ENCODE results near the gene UNC5A.

UNC5A gene

DNA sequence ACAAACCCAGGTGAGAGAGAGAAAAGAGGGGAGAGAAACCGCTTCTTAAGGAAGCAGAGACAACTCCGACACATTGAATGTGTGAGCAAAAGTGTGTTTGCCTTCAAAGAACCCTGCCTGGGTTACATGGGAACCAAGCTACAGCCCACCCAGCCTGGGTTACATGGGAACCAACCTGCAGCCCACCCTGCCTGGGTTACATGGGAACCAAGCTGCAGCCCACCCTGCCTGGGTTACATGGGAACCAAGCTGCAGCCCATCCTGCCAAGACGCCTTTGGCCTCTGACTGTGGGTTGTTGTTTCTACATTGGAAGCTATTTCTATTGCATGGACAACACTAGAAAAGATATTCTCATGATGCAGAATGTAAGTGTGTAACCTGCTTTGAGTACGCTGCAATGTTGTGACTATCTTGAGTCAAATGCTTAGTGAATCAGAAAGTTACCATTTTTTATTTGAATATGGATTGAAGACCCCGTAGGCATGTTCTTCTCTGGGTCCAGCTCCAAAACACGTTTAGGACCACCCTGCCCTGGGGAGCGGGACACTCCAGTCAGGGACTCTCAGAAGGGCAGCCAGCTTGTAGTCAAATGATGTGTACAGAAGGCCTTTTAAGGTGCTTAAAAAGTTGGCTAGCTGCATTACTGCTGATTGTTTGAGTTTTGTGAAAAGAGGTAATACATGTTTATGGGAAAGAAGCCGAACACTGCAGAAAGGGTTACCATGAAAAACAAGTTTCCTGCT, 39.1 kb upstream of the UNC5A start:
- TF ChIP-seq, protein P1, sequence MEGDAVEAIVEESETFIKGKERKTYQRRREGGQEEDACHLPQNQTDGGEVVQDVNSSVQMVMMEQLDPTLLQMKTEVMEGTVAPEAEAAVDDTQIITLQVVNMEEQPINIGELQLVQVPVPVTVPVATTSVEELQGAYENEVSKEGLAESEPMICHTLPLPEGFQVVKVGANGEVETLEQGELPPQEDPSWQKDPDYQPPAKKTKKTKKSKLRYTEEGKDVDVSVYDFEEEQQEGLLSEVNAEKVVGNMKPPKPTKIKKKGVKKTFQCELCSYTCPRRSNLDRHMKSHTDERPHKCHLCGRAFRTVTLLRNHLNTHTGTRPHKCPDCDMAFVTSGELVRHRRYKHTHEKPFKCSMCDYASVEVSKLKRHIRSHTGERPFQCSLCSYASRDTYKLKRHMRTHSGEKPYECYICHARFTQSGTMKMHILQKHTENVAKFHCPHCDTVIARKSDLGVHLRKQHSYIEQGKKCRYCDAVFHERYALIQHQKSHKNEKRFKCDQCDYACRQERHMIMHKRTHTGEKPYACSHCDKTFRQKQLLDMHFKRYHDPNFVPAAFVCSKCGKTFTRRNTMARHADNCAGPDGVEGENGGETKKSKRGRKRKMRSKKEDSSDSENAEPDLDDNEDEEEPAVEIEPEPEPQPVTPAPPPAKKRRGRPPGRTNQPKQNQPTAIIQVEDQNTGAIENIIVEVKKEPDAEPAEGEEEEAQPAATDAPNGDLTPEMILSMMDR (conservative IDR thresholded peaks at IDR 0.05): no peak
- no peak overlapping the region for H3K27ac ChIP-seq

DNA sequence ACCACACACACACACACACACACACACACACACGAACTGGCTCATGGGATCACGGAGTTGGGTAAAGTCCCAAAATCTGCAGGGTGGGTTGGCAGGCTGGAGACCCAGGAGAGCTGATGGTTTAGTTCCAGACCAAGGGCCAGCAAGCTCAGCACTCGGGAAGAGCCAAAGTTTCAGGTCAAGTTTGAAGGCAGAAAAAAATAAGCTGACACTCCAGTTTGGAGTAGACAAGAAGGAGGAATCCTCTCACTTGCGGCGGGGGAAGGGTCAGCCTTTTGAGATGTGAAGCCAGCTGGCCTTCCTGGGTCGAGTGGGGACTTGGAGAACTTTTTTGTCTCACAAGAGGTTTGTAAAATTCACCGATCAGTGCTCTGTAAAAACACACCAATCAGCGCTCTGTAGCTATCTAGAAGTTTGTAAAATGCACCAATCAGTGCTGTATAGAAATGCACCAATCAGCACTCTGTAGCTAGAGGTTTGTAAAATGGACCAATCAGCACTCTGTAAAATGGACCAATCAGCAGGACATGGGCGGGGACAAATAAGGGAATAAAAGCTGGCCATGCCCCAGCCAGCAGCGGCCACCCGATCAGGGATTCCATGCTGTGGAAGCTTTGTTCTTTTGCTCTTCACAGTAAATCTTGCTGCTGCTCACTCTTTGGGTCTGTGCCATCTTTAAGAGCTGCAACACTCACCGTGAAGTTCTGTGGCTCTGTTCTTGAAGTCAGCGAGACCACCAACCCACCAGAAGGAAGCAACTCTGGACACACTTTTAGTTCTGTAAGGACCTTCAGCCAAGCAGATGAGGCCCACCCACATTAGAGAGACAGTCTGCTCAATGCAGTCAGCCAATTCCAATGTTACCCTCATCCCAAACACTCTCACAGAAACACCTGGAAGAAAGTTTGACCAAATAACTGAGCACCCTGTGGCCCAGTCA, 37.8 kb upstream of the UNC5A start:
- H3K27ac ChIP-seq: no peak overlapping the region
- TF ChIP-seq, protein P1 (conservative IDR thresholded peaks at IDR 0.05): no peak

DNA sequence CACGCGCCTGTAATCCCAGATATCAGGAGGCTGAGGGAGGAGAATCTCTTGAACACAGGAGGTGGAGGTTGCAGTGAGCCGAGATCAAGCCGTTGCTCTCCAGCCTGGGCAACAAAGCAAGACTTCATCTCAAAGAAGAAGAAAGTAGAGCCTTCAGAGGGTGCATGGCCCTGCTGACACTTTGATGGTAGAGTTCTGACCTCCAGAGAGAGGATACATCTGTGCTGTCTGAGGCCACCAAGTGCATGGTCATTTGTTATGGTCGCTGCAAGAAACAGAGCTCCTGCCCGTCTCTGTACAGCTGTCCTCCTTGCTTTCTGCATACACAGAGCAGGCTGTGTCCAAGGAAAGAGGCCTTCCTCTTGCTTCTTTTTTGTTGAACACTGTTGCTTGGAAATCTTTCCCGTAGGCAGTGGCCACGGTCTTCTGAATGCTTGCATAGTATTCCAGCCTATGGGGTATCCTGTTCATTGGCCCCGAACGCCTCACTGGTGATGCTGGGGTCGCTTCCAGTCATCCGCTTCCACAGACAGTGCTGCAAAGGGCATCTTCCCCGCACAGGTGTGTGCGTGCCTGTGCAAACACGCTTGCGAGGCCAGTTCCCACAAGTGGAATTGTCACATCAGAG, 36.8 kb upstream of the UNC5A start:
- TF ChIP-seq, protein P1 (conservative IDR thresholded peaks at IDR 0.05): no peak
- H3K27ac ChIP-seq: no peak overlapping the region

DNA sequence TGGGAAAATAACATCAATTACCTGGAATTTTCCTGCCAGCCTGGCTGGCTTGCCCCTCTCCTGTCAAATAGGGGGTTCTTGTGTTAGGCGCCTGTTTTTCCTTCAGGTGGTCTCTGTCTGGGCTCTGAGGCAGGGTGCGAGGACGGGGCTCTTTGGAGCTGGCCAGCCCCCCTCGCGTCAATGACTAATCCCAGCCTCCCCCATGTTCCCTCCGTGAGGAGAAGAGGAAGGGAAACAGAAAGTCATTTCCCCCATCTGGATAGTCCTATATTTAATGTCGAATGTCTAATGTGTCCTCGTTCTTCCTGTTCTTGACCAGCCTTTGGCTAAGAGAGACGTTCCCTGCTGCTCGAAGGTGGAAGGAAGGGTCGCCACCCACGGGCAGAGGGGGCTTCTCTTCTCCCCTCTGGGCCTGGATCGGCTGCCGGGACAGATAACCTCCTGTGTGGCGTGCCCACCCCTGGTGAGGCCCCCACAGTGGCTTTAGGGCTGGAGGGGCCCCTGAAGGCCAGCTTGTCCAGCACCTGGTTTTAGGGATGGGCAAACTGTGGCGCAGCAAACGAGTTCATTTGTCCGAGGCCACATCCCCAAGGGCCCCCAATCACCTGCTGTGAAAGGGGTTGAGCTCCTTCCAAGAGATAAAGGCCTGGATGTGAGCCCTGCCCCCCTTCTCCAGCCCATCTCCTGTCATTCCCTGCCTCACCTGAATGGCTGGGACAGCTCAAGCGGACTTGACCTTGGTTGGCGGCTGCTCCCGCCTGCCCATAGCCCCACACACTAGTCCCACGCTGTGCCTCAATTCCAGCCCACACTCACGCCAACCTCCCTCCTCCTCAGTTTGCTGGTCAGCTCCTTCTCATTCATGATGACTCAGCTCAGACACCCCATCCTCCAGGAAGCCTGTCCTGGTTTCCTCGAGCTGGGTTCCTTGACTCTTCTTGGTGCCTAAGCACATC, 35.9 kb upstream of the UNC5A start:
- H3K27ac ChIP-seq: no peak overlapping the region

DNA sequence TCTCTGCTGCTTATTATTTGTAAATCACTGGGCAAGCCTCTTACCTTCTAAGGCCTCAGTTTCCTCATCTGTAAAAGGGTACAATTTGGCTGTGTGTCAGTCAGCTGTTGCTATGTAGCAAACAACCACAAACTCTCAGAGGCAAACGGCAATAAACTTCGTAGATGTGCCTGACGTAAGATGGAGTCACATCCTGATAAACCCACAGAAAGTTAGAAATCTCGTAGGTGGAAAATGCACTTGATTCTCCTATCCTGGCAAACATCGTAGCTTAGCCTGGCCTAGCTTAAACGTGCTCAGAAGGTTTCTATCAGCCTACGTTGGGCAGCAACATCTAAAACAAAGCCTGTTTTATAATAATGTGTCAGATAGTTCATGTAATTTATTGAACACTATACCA, 35.0 kb upstream of the UNC5A start:
- TF ChIP-seq, protein P1 (conservative IDR thresholded peaks at IDR 0.05): no peak

More for the DNA sequence above, 35.9 kb upstream of the UNC5A start:
- TF ChIP-seq, protein P1 (conservative IDR thresholded peaks at IDR 0.05): no peak

DNA sequence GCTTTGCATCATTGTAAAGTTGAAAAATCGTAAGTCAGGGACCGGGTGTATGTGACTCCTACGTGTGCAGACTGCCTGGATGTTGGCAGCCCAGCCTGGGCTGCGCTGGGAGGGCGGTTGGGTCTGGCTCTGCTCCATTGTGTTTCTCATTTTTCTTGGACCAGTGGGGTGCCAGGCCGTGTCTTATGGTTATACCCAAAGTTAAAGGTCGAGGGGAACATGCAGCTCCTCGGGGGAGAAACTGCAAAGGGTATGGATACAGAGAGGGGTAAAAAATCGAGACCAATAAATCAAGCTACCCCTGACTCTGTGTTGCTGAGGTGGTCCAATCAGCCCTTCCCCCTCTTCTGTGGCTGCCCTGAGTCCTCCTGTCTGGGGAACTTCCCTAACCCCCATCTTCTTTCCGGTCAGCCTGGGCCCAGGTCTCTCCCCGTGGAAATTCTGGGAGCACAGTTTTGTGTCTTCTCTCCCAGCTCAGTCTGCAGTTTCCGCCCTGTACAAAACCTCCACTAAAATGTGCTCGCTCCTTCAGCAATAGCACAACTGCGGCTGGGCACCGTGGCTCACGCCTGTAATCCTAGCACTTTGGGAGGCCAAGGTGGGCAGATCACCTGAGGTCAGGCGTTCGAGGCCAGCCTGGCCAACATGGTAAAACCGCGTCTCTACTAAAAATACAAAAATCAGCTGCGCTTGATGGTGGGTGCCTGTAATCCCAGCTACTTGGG, 34.1 kb upstream of the UNC5A start:
- TF ChIP-seq, protein P1 (conservative IDR thresholded peaks at IDR 0.05): no peak
- no peak overlapping the region for H3K27ac ChIP-seq

More for the DNA sequence above, 35.0 kb upstream of the UNC5A start:
- no peak overlapping the region for H3K27ac ChIP-seq

Measured in VCaP (cell line).